HG03575 (cell line): ENCODE data around the gene FRMD8.
A peak's percentile ranks its signal among the peaks of the same experiment; 100 is the strongest.

Experiments used
- ATAC-seq: cut with Tn5 transposase; IDR thresholded peaks from one replicate; pipeline ENCODE4 v1.9.1; 2021; ENCODE audit not compliant: unreplicated experiment, insufficient number of reproducible peaks, low FRiP score; ENCODE audit errors: extremely low read depth

FRMD8 gene

DNA sequence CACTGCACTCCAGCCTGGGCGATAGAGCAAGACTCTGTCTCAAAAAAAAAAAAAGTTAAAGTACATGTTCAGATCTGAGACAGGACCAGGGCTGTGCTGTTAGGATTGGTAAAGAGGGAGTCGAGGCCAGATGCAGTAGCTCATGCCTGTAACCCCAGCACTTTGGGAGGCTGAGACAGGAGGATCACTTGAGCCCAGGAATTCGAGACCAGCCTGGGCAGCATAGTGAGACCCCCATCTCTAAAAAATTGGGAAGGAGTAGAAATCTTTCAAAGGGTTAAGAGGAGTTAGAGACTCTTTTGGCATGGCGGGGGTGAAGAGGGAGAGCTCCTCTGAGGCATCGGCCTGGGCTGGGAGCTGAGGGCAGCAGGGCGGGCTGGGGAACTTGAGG, 15.8 kb upstream of the FRMD8 start:
- ATAC-seq: no peak

DNA sequence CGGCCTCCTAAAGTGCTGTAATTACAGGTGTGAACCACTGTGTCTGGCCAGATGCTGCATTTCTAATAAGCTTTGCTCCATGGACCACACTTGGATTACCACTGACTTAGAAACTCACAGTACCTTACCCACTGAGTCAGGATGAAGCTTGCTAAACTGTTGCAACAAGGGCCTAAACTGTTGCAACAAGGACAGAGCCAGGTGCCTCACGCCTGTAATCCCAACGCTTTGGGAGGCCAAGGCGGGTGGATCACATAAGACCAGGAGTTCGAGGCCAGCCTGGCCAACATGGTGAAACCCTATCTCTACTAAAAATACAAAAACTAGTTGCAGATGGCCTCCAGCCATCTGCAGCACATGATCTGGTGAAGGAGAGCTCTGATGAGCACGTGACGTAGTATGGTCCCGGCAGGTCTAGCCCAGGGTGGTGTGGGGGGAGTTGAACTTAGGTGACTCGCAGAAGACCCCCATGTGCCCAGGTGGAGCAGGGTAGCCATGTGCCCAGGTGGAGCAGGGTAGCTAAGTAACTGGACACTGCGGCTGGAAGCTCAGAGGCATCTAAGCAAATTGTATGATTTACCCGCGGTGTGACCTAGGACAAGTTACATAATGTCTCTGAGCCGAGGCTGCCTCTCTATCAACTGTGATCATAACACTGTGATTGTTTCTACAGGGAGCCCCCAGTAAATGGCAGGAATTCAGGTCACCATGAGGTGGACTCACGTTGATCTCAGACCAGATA, 12.4 kb upstream of the FRMD8 start:
- no peak for ATAC-seq

DNA sequence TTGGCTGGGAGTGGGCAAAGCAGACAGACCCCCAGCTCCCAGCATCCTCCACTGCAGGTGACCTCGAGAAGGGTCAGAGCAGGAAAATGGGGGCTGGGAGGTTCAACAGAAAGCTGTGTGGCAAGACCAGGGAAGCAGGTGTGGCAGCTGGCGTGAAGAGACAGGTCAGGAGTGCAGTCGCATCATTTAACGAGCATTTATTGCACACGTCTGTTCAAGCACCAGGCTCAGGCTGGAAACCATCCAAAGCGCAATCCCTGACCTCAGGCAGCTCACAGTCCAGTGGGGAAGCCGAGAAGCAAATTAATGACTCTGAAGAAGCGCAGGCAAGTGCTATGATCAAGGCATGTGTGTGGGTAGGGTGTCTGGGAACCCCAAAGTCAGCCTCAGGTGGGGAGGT, 11.4 kb upstream of the FRMD8 start:
- ATAC-seq: no peak

DNA sequence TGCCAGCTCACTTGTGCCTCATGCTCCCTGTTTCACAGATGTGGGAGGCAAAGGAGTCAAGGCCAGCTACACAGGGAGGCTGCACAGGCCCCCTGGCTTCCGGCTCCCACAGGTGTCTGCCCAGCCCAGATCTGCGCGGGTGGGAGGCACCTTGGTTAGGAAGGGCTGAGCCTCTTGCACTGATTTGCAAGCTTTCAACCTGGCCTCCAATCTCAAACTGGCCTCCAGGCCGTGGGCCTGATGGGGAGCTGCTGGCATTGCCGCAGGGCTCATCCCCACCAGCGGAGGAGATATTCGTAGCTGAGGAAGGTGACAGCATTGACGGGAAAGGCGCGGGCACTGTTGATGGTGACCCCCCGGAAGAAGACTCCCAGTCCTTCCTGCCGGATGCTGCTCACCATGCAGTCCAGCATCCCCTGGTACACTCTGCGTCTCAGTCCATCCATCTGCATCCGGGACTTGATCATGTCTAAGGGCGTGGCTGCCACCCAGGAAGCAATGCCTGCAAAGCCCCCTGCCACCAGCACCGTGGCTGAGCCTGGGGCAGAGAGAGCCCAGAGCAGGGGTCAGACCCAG, 10.2 kb upstream of the FRMD8 start:
- ATAC-seq: no peak

DNA sequence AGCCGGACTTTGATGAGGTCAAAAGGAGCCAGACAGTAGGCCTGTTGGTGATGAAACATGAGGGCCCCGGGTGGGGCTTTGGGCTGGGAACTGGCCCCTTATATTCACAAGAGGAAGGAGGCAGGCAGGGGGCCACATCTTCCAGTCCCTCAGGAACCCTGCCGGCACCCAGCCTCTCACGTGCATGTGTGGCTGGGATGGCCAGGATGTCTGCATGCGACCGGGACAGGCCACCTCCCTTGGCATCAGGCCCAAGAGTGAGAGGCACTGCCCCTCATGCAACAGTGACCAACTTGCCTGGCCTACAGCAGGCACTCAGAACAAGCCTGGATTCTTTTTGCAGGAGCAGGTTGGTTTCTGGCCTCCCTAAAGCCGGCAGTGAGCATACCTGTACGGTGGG, 9.4 kb upstream of the FRMD8 start:
- no peak for ATAC-seq

DNA sequence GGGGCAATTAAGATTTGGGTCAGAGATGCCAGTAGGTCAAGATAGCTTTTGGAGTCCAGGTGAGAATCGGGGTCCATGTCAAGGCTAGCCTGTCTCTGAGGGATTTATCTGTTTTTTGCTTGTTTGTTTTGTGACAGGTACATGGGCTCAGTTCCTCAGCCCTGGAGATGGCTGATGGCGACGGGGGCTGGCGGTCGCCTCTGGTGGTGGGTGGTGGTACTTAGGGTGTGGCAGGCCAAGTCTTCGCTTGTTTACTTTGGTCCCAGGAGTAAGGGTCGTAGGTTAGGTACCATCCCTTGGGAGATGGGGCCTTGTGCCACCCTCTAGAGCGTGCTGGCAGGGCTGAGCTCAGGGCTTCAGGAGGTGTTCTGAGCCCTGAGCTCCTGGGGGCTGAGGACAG, 8.7 kb upstream of the FRMD8 start:
- ATAC-seq: no peak

DNA sequence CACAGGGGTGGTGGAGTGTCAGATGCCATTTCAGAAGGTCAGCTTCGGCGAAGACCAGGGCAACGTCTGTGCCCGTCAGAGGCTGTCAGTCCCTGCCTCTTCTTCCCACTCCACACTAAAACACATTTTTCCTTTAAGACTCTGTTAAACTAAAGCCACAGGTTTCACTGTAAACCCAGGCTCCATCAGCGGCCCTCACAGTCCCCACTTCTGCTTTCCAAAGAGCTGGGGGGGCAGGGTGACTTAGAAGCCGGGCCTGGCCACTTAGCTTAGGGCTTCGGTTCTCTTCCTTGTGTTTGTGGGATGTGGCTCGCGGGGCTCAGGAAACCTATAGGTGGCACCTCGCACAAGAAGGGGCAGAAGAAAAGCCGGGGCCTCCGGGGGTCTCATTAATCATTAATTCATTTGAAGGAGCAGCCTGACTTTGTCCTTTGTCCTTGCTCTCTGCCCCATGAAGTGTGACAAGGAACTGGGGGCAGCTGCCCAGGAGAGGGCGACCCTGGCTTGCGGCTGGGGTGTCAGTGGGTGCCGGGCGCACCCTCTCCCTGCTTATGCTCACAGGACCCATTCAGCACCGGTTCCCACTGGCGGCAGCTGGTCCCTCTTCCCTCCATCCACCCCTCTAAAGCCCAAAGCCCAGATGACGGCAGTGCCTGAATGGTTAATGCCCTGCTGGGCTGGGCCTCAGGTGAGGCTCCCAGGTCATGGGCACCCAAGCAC, 8.1 kb upstream of the FRMD8 start:
- no peak for ATAC-seq

DNA sequence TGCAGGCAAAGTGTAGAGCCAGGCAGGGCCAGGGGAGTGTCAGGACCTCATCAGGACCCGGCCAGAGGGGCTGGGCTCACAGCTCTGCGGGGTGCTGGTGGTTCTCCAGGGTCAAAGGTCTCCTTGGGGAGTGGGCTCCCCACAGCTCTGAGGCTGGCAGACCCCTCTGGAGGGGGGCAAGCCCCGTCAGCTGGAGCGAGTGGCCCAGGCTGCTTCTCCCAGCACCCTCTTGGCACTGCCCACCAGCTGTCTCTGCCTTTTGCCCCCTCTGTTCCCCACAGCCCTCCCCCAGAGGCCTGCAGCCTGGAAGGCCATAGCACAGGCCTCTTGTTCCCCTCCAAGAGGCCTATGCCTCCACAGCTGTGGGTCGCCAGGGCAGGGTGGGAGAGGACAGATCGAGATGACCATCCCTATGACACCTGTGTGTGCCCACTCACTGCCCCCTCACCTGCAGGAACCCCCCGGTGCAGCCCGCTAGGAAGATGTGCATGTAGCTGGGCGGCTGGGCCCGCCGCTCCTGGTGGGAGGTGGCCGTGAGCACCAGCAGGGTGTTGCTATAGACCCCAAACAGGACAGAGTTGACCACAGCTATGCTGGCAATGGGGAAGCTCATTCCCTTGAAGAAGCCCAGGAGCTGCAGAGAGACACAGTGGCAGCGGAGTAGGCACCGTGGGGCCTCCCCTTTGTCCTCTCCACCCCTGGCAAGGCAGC, 7.4 kb upstream of the FRMD8 start:
- ATAC-seq: no peak

DNA sequence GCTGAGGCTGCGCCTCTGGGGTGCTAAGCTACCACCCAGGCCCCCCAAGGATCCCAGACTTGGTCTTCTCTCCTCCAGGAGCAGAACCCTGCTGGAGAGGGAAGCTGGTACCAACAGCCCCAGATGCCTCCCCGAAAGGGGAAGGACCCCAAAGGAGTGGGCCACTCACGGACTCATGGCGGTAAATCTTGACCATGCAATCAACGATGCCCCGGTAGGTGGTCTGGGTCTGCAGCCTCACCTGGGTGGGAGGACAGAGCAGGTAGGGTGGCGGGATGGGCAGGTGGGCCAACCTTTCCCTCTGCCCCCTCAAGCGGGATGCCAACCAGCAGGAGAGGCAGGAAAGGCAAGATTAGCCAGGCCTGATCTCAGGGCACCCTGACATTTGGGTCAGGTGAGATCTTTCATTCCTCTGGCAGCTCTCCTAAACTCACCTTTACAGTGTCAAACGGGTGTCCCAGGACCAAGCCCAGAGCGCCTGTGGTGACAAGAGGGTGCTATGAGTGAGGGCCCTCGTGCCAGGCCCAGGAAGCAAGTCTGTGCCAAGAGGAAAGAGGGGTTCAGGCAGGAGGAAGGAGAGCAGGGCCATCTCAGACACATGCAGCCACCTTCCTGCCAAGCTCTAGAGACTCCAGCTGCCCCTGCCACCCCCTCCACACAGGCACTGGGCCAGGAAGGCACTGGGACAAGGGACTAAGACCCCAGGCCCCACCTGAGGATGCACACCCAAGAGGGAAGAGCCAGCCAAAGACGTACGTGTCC, 6.6 kb upstream of the FRMD8 start:
- ATAC-seq: no peak

DNA sequence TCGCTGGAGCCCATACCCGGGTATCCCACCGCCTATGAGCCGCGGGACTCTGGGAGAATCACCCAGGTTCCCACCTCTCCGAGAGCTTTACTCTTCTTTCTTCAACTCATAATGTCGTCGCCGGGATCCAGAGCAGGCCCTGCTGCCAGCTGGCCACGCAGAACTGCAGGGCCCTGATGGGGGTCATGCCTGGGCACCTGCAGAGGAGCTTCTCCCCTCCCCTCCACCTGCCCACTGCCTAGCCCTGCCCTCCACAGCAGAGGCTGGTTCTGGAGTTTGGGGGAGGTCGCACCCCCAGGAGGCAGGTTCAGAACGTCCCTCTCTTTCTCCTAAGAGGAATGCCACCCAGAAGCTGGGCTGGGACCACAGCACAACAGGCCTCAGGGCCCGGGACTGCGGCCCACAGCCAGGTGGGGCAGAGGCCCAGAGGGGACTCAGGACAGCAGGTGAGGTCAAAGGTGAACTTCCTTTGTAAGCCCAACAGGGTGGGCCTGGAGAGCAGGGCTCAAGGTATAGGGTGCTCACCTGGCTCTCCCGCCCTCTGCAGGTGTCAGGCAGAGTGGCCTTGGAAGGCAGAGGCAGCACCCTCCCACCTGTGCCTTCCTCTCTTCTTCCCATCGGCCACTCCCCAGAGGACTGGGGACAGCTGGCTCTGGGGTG, 5.8 kb upstream of the FRMD8 start:
- no peak for ATAC-seq

DNA sequence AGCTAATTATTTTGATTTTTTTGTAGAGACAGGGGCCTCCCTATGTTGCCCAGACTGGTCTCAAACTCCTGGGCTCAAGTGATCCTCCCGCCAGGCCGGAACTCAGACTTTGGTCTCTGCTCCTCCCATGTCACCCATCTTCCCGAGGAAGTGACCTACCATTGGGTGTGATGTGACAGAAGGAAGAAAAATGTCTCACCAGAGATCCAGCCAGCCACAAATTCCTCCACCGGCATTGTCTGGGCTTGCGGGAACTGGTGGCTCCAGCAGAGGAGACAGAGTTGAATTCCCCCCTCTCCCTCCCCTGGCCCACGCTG, 4.8 kb upstream of the FRMD8 start:
- ATAC-seq: no peak

DNA sequence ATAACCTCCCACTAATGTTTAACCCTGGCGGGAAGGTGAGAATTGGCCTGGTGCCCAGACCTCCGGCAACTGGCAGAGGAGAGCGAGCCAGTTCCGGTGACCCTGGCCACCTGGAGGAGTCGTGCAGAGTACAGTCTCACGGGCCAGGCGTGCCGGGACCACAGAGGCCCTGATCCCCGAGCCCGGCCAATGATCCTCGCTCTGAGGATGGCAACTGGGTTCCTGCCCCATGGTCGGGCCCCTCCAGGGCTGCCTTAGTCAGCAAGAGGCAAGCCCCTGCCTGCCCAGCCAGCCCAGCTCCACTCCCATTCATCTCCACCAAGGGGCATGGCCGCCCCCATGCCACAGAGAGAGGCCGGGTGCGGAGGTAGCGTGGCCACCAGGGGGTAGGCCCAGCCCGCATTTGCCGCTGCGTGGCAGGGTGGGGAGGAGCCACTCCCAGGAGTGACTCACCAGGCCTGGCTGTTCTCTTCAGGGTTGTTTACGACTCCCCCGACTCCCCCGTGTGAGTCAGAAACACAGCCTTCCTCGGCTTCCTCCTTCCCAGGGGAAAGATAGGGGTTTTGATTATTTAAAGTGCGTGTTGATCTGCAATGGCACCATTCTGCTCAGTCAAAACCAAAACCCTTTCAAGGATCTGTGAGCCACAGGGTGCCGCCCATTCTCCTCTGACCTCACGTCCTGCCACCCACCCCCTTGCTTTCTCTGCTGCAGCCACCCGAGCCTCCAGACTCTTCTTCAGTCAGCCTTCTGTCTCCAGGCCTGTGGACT, 4.2 kb upstream of the FRMD8 start, which contains the start of gene SLC25A45:
Gene SLC25A45 (minus strand): TSS at position 614 of the 771 bp plus-strand sequence. CDS start 695 bp downstream, outside the sequence.
- ATAC-seq: peak; percentile 35

DNA sequence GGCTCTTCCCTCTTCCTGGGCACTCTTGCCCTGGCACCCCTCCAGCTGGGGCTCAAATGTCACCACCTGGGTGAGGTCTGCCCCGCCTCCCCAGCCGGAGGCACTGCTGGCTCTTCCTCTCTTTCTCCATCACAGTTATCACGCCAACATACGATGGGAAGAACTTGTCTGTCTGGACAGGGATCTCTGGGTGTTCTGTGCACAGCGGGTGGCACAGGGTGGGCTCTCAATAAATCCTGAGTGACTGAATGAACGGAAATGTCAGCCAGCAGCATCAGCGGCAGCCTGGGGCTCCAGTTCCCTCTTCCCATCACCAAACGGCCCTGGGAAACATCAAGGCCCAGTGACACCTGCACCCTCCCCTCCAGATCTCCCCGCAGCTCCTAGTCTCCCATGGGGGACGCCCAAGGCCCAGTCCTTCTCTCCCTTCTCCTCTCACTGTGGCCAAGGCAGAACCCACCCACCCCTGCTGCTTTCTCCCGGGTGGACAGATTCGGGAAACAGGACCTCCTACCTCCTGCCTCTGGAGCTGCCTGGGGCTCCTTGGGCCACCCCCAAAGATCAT, 3.6 kb upstream of the FRMD8 start:
- no peak for ATAC-seq

DNA sequence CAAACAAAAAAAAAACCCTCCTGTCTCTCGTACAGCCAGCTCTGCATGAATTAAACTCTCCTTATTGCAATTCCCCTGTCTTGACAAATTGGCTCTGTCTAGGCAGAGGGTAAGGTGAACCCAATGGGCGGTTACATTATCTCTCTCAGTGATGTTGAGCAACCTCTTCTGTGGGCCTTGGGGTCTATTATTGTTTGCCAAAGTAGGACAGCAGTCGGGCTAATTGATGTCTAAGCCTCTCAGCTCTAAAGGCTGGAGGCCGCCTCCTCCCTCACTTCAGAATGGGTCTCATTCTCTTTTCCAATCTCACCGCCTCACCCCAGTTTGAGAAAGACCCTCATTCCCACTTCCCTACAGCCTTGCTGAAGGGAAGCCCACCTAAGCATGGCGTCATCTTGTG, 2.7 kb upstream of the FRMD8 start:
- ATAC-seq: no peak

DNA sequence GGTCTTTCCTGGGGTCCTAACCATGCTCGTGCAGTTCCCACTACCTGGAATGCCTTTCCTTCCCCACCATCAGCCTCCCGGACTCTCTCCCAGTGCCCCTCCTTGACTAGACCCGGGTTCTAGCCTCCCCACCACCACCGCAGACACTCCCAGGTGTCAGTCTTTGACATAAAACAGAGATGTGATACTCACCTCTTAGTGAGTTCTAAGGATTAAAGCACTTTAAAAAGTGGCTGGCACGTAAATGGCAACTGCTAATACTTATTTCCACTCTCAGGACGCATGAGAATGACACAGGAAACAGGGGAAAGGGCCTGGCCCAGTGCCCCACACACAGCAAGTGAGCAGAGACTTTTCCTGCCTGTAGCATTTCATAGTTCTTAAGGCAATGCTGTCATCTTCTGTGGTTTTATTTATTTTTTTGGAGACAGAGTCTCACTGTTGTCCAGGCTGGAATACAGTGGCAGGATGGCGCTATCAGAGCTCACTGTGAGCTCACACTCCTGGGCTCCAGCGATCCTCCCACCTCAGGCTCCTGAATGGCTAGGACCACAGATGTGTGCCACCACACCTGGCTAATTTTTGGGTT, 2.0 kb upstream of the FRMD8 start:
- no peak for ATAC-seq

DNA sequence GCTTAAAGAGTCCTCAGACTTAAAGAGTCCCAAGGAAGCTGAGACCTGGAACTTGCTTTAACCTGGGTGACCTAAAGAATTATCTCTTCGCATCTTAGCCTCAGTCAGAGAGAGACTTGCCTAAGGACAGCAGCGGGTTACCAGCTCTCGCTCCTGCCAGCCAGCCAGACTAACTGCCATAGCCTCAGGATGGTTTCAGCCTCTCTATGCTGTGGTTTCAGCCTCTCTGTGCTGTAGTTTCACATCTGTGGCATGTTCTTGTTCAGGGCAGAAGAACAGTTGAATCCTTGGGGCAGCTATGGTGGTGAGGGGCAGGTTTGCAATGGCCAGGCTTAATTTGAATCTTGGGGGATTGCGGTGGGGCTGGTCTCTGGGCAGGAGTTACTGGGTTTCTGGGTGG, 2.3 kb downstream of the FRMD8 start:
- no peak for ATAC-seq

DNA sequence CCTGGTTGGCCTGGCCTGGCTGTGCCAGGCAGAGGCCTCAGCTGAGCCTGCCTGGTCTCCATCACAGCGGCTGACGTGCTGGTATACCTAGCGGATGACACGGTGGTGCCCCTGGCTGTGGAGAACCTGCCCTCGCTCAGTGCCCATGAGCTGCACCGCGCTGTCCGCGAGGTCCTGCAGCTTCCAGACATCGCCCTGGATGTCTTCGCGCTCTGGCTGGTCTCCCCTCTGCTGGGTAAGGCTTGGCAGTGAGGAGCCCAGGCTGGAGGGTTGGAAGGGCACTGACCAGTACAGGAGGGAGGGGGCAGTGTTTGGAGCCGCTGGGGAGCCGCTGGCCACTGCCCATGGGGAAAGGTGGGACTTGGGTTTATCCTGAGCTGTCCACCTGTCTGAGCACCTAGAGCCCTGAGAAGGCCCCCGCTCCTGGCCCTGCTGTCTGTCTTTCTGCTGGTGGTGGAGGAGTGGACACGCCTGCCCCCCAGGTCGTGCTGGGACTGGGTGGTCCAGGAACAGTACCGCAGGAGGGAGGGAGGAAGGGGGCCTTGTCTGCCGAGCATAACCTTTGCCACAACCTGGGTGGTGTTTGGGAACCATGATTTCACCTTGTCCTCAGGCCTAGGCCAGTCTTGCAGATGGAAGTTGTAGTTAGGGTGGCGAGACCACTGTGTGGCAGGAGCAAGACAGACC, 3.0 kb downstream of the FRMD8 start:
- no peak for ATAC-seq
